HepG2 (cell line): ENCODE data around the gene PKLR. TPM values are rescaled to one million over a fixed set of nuclear protein-coding genes. Genes with fewer than 3 reads are reported as not detected.

ENCODE experiments used
- ATAC-seq: fragments of 200-7000 bp; cut with Tn5 transposase; 3 replicates; pipeline ENCODE4 v1.9.1; 2020; ENCODE audit warnings: mild to moderate bottlenecking, moderate library complexity
- BruUV-seq: library from RNA; stranded (reverse); fragments of 400-500 nt; replicated peaks from 2 replicates; lab custom pipeline; 2021; lab: Mats Ljungman, UMichigan
- CTCF ChIA-PET: fragments of 300-600 bp; formaldehyde crosslinking; extraction: SDS; loops from one replicate; lab custom pipeline; 2021; ENCODE audit warnings: low total read pairs, inconsistent platforms, low intra/inter-chr PET ratio; lab: Yijun Ruan, JAX
- POLR2A ChIA-PET: fragments of 350-600 bp; sonication (Branson Sonifier 250); formaldehyde crosslinking; loops from one replicate; lab custom pipeline; 2020; ENCODE audit warnings: antibody characterized with exemption, inconsistent platforms; lab: Yijun Ruan, JAX
- DNase-seq: peaks from one replicate; pipeline ENCODE4 v3.0.0-alpha.2; 2015; ENCODE audit warnings: low spot score
- FAIRE-seq: peaks from 3 replicates; lab custom pipeline; 2011; peaks lifted over from hg19 to GRCh38; lab: Jason Lieb, UNC
- H2AFZ ChIP-seq: one replicate; pipeline ENCODE4 v1.6.1; 2011; ENCODE audit warnings: low read length, inconsistent platforms
- H3K27ac ChIP-seq: fragments of 300-600 bp; 3 replicates; pipeline ENCODE4 v1.8.0; 2011; ENCODE audit warnings: mixed run types, mild to moderate bottlenecking, mixed read lengths, low read length, inconsistent platforms; ENCODE audit not compliant: insufficient read depth; ENCODE audit errors: extremely low read length
- H3K27me3 ChIP-seq, 2 experiments: fragments of 200-600 bp in 1 of 2; 2 replicates in 1 of 2; 3 replicates in 1 of 2; pipeline versions ENCODE4 v1.6.0 to v1.8.0; 2011; ENCODE audit warnings: low read length in 2 of 2, mild to moderate bottlenecking in 2 of 2, moderate library complexity in 2 of 2, inconsistent platforms in 1 of 2; ENCODE audit not compliant: insufficient read depth in 2 of 2, control insufficient read depth in 1 of 2
- H3K36me3 ChIP-seq, 2 experiments: fragments of 200-600 bp in 1 of 2; replicated peaks in 1 of 2; 2 replicates in 1 of 2; 3 replicates in 1 of 2; pipeline versions ENCODE4 v1.5.1 to v1.8.0; 2011; ENCODE audit warnings: low read length in 2 of 2, inconsistent platforms in 1 of 2; ENCODE audit not compliant: insufficient read depth in 2 of 2, control insufficient read depth in 1 of 2
- H3K4me1 ChIP-seq: 2 replicates; pipeline ENCODE4 v1.5.1; 2012; ENCODE audit warnings: low read length, inconsistent platforms; ENCODE audit not compliant: insufficient read depth
- H3K4me2 ChIP-seq: 2 replicates; pipeline ENCODE4 v1.6.0; 2011; ENCODE audit warnings: low read depth, low read length, inconsistent platforms
- H3K4me3 ChIP-seq, 3 experiments: fragments of 200-600 bp in 1 of 3; sonication (generic), shearing (Covaris generic) in 1 of 3; replicated peaks in 1 of 3; 2 replicates each; pipeline ENCODE4 v1.5.1; 2011 to 2016; ENCODE audit warnings: low read length in 3 of 3, inconsistent platforms in 2 of 3, low read depth in 2 of 3, mild to moderate bottlenecking in 2 of 3, control low read depth in 1 of 3, mixed read lengths in 1 of 3; ENCODE audit not compliant: insufficient read depth in 1 of 3
- H3K79me2 ChIP-seq: one replicate; pipeline ENCODE4 v1.6.1; 2011; ENCODE audit warnings: low read length, inconsistent platforms; ENCODE audit not compliant: insufficient read depth
- H3K9ac ChIP-seq: 2 replicates; pipeline ENCODE4 v1.6.0; 2011; ENCODE audit warnings: mild to moderate bottlenecking, low read depth, low read length, inconsistent platforms; ENCODE audit not compliant: insufficient read depth
- H3K9me3 ChIP-seq: 2 replicates; pipeline ENCODE4 v1.5.1; 2012; ENCODE audit warnings: mild to moderate bottlenecking, low read length
- H4K20me1 ChIP-seq: 2 replicates; pipeline ENCODE4 v1.6.0; 2011; ENCODE audit warnings: inconsistent platforms, mild to moderate bottlenecking, low read length, moderate library complexity; ENCODE audit not compliant: insufficient read depth
- FOSL2 ChIP-seq: sonication (generic); formaldehyde crosslinking; IDR thresholded peaks from 2 replicates; pipeline ENCODE4 v1.4.0; 2020; ENCODE audit warnings: missing genetic modification reagents
- JARID2 ChIP-seq: sonication (generic); formaldehyde crosslinking; IDR thresholded peaks from 2 replicates; pipeline ENCODE4 v1.8.1; 2023; ENCODE audit warnings: missing genetic modification reagents, inconsistent platforms; ENCODE audit not compliant: insufficient replicate concordance
- MAX ChIP-seq: IDR thresholded peaks from 2 replicates; pipeline ENCODE4 v1.6.1; 2012; ENCODE audit warnings: inconsistent platforms
- MED8 ChIP-seq: sonication (generic); formaldehyde crosslinking; IDR thresholded peaks from 2 replicates; pipeline ENCODE4 v1.8.1; 2023; ENCODE audit warnings: mild to moderate bottlenecking, missing genetic modification reagents; ENCODE audit not compliant: insufficient replicate concordance
- MXI1 ChIP-seq: IDR thresholded peaks from 3 replicates; pipeline ENCODE4 v1.6.1; 2012; ENCODE audit warnings: low read depth, low read length, inconsistent platforms, borderline replicate concordance
- NFYC ChIP-seq: IDR thresholded peaks from 2 replicates; pipeline ENCODE4 v1.6.1; 2016; ENCODE audit warnings: missing genetic modification reagents, missing compliant biosample characterization
- PHF20 ChIP-seq: sonication (generic); formaldehyde crosslinking; IDR thresholded peaks from 2 replicates; pipeline ENCODE4 v1.5.0; 2020; ENCODE audit warnings: mild to moderate bottlenecking, missing genetic modification reagents
- PHF8 ChIP-seq: sonication (generic); formaldehyde crosslinking; IDR thresholded peaks from 2 replicates; pipeline ENCODE4 v1.5.0; 2020; ENCODE audit warnings: missing genetic modification reagents
- POGK ChIP-seq: sonication (generic); formaldehyde crosslinking; conservative IDR thresholded peaks from 2 replicates; pipeline ENCODE4 v1.8.0; 2022; ENCODE audit warnings: mild to moderate bottlenecking, moderate library complexity, missing genetic modification reagents
- TFDP1 ChIP-seq: IDR thresholded peaks from 2 replicates; pipeline ENCODE4 v1.6.1; 2016; ENCODE audit warnings: missing compliant biosample characterization, missing genetic modification reagents, borderline replicate concordance
- TFDP2 ChIP-seq: sonication (generic); formaldehyde crosslinking; IDR thresholded peaks from 2 replicates; pipeline ENCODE4 v1.4.0; 2020; ENCODE audit warnings: missing genetic modification reagents
- THAP9 ChIP-seq: sonication (generic); formaldehyde crosslinking; IDR thresholded peaks from 2 replicates; pipeline ENCODE4; 2020; ENCODE audit warnings: missing genetic modification reagents, mild to moderate bottlenecking, borderline replicate concordance
- ZNF737 ChIP-seq: sonication (generic); formaldehyde crosslinking; IDR thresholded peaks from 2 replicates; pipeline ENCODE4 v1.5.0; 2020; ENCODE audit warnings: missing genetic modification reagents, mild to moderate bottlenecking, borderline replicate concordance
- WGBS: methylation state at CpG from one replicate; pipeline ENCODE4 v1.1.6; 2017; ENCODE audit warnings: low lambda C conversion rate; 5-methylcytosine and 5-hydroxymethylcytosine counted together
- in situ Hi-C: cut with HindIII; loops from 2 replicates; pipeline ENCODE4 v1.10.0; 2017; ENCODE audit warnings: low pct_unique_long_range_greater_than_20kb; ENCODE audit not compliant: extremely low pct_ligation_motif_present
- intact Hi-C: fragments of 100-400 bp; cut with micrococcal nuclease; formaldehyde crosslinking; loops from one replicate; pipeline ENCODE4 v1.10.0; 2022; ENCODE audit not compliant: unreplicated experiment
- polyA plus RNA-seq, 8 experiments: library from polyadenylated mRNA; depleted of rRNA in 3 of 8; stranded (reverse) in 7 of 8; unstranded in 1 of 8; fragments of >200 nt; fragmentation: Illumina TruSeq in 4 of 8; extraction: Trizol in 4 of 8; gene quantifications; 2 replicates each; pipeline versions ENCODE4 v1.2.1 to v1.2.3, GENCODE V29; 2011 to 2016; ENCODE audit warnings: low read depth in 4 of 8, missing spikeins in 1 of 8, mixed read lengths in 1 of 8; ENCODE audit not compliant: insufficient read depth in 1 of 8
- total RNA-seq, 5 experiments: library from RNA; depleted of rRNA; stranded (reverse); fragments of >200 nt; fragmentation: Illumina TruSeq; extraction: Trizol; gene quantifications; 2 replicates each; pipeline ENCODE4 v1.2.3, GENCODE V29; 2016; ENCODE audit warnings: low read depth in 1 of 5

Gene PKLR
- total and polyA plus RNA-seq, 2 of the 13 experiments (the other 11 are each of a cell fraction or from before 2014, with no cell fraction given) = 10.3 to 29.3 TPM

GRCh38 chr1:155305881-155306391 is 4.7 kb upstream of the PKLR start:
- peaks cover 0 to 1% of the 10 kb centered on the region in 2 experiments; a peak in 1 of 5 replicates for H3K36me3 ChIP-seq
- peak overlapping the region; percentile 81 for H3K4me2 ChIP-seq
- H3K79me2 ChIP-seq = peaks cover 33% of the 10 kb centered on the region
- H4K20me1 ChIP-seq = peaks cover 4% of the 10 kb centered on the region
- CTCF ChIA-PET = interaction anchor here (3.7 kb wide), 1 partner anchor 55 kb away, joined by 36 read pairs; no protein-coding TSS in a partner anchor
- BruUV-seq = no TSS peak
- WGBS = 17% methylated on average over 4 of the region's 7 CpGs
- peak overlapping the region; percentile 66 for H3K27ac ChIP-seq
- intact Hi-C loops = loop anchor here (10.0 kb wide), 1 partner anchor 101 kb away; the partner anchor contains the start of genes MTX1 and THBS3
- H3K9me3 ChIP-seq = no peaks in the 10 kb centered on the region
- no peak overlapping the region for H2AFZ ChIP-seq
- POLR2A ChIA-PET = interaction anchor here (0.7 to 5.5 kb wide), 5 partner anchors 9 to 51 kb away, joined by 3 to 51 read pairs (median 5); partner anchors contain the start of genes CLK2, ENTREP3 and HCN3
- H3K9ac ChIP-seq = peak overlapping the region; percentile 70
- FAIRE-seq = no peak
- H3K27me3 ChIP-seq = no peaks in the 10 kb centered on the region; a peak in 1 of 5 replicates
- DNase-seq = peak; percentile 30
- peak overlapping the region; percentile 61 to 78 (median 69) for H3K4me3 ChIP-seq
- in situ Hi-C loops = loop anchor here (10.0 kb wide), 1 partner anchor 51 kb away; the partner anchor contains the start of gene ENTREP3
- peaks cover 78% of the 10 kb centered on the region for H3K4me1 ChIP-seq
- no peak; the same call in 2 of the 3 replicates for ATAC-seq
- peak; percentile 36; the same call in 1 of the 2 replicates for TF ChIP-seq MAX
- 0 out of 2 replicates have a peak, but pooled peaks have one; percentile 10 for TF ChIP-seq TFDP1 (CRISPR knock-in tag)
- 0 out of 2 replicates have a peak, but pooled peaks have one; percentile 17 for TF ChIP-seq PHF8 (CRISPR knock-in tag)
- 0 out of 3 replicates have a peak, but pooled peaks have one; percentile 23 for TF ChIP-seq MXI1
- 0 out of 2 replicates have a peak, but pooled peaks have one; percentile 47 for TF ChIP-seq THAP9 (CRISPR knock-in tag)
- TF ChIP-seq NFYC (CRISPR knock-in tag) = no peak
- TF ChIP-seq ZNF737 = 0 out of 2 replicates have a peak, but pooled peaks have one; percentile 46
- TF ChIP-seq FOSL2 = peak; percentile 5; the same call in 1 of the 2 replicates
- TF ChIP-seq PHF20 (CRISPR knock-in tag) = peak; percentile 37; the same call in 1 of the 2 replicates
- no peak for TF ChIP-seq POGK
- 0 out of 2 replicates have a peak, but pooled peaks have one; percentile 23 for TF ChIP-seq TFDP2
- TF ChIP-seq MED8 (CRISPR knock-in tag) = peak; percentile 21
- no peak for TF ChIP-seq JARID2 (CRISPR knock-in tag)
